GM23248 (cell line): Measurements from ENCODE around the gene ZNF789. TPM values are rescaled to one million over a fixed set of nuclear protein-coding genes. Genes with fewer than 3 reads are reported as not detected.

Experiments used
- DNase-seq: peaks from one replicate; pipeline ENCODE4 v3.0.0-alpha.2; 2015
- H2AFZ ChIP-seq: fragments of 200-600 bp; sonication (generic); 2 replicates; pipeline ENCODE4 v1.6.1; 2016; ENCODE audit warnings: antibody characterized with exemption
- H3F3A ChIP-seq: fragments of 200-600 bp; sonication (generic); 2 replicates; pipeline ENCODE4 v1.6.1; 2016; ENCODE audit warnings: mild to moderate bottlenecking, antibody characterized with exemption, mixed run types; ENCODE audit not compliant: insufficient read depth
- H3K27ac ChIP-seq: fragments of 200-600 bp; sonication (generic); 2 replicates; pipeline ENCODE4 v1.5.1; 2016; ENCODE audit warnings: mild to moderate bottlenecking
- H3K27me3 ChIP-seq: fragments of 200-600 bp; sonication (generic); replicated peaks from 2 replicates; pipeline ENCODE4 v1.6.1; 2016; ENCODE audit warnings: mild to moderate bottlenecking; ENCODE audit not compliant: insufficient read depth
- H3K36me3 ChIP-seq: fragments of 200-600 bp; sonication (generic); 2 replicates; pipeline ENCODE4 v1.6.1; 2016; ENCODE audit warnings: low read depth, mild to moderate bottlenecking
- H3K4me1 ChIP-seq: fragments of 200-600 bp; sonication (generic); 2 replicates; pipeline ENCODE4 v1.6.1; 2016; ENCODE audit warnings: mild to moderate bottlenecking; ENCODE audit not compliant: insufficient read depth
- H3K4me2 ChIP-seq: fragments of 200-600 bp; sonication (generic); one replicate; pipeline ENCODE4 v1.6.1; 2016; ENCODE audit warnings: mild to moderate bottlenecking; ENCODE audit not compliant: unreplicated experiment
- H3K4me3 ChIP-seq: fragments of 200-600 bp; sonication (generic); 2 replicates; pipeline ENCODE4 v1.5.1; 2016; ENCODE audit warnings: mild to moderate bottlenecking
- H3K79me2 ChIP-seq: fragments of 200-600 bp; sonication (generic); 2 replicates; pipeline ENCODE4 v1.6.1; 2016; ENCODE audit warnings: mild to moderate bottlenecking; ENCODE audit not compliant: insufficient read depth
- H3K9ac ChIP-seq: fragments of 200-600 bp; sonication (generic); 2 replicates; pipeline ENCODE4 v1.6.1; 2016; ENCODE audit warnings: mild to moderate bottlenecking
- H3K9me2 ChIP-seq: fragments of 200-600 bp; sonication (generic); 2 replicates; pipeline ENCODE4 v1.6.1; 2016; ENCODE audit warnings: mixed run types, mild to moderate bottlenecking, moderate library complexity; ENCODE audit not compliant: insufficient read depth
- H3K9me3 ChIP-seq: fragments of 200-600 bp; sonication (generic); one replicate; pipeline ENCODE4 v1.6.1; 2017; ENCODE audit warnings: low read depth
- H4K20me1 ChIP-seq: fragments of 200-600 bp; sonication (generic); 2 replicates; pipeline ENCODE4 v1.6.0; 2016; ENCODE audit not compliant: insufficient read depth
- EZH2 ChIP-seq: fragments of 200-600 bp; sonication (generic); IDR thresholded peaks from 2 replicates; pipeline ENCODE4 v1.6.1; 2018; ENCODE audit warnings: antibody characterized with exemption, mild to moderate bottlenecking; ENCODE audit not compliant: insufficient read depth, poor library complexity, severe bottlenecking
- EZH2phosphoT487 ChIP-seq: fragments of 200-600 bp; sonication (generic); IDR thresholded peaks from 2 replicates; pipeline ENCODE4 v1.6.1; 2018; ENCODE audit warnings: antibody characterized with exemption, moderate library complexity, mild to moderate bottlenecking, low read depth; ENCODE audit not compliant: insufficient read depth
- WGBS, 2 experiments: methylation state at CpG; one replicate each; pipeline ENCODE4 v1.1.6; 2015 to 2017; ENCODE audit warnings: low lambda C conversion rate in 2 of 2, low coverage in 1 of 2; ENCODE audit errors: missing lambda C conversion rate in 2 of 2; 5-methylcytosine and 5-hydroxymethylcytosine counted together
- in situ Hi-C: fragments of 300-500 bp; cut with MboI; formaldehyde crosslinking; loops from 2 replicates; pipeline ENCODE4 v1.15.0; 2020
- polyA plus RNA-seq: library from polyadenylated mRNA; unstranded; fragments of >200 nt; fragmentation: Nextera tagmentation; extraction: Ambion mirVana; gene quantifications from 2 replicates; pipeline ENCODE4 v1.2.1, GENCODE V29; 2016
- total RNA-seq: library from RNA; depleted of rRNA; stranded (reverse); fragments of >200 nt; shearing (Covaris generic); gene quantifications from 2 replicates; pipeline ENCODE4 v1.2.3, GENCODE V29; 2014

Gene ZNF789
- total and polyA plus RNA-seq, 2 experiments from 2014 or later, result 5.3 to 8.5 TPM

DNA sequence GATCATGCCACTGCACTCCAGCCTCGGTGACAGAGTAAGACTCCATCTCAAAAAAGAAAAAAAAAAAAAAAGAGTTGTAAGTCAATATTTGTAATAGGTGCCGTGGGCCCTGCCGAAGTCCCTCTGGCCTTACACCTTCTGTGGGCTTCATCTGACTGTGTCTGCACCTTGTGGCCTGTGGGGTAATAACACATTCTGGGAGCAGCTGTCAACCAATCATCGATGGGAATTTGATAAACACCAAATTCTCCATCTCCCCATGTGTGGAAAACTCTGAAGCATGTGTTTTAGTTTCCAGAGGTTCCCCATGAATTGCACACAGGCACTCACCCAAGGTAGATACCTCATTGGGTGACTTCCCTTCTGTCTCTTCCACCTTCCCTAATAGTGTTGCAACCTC, 16.5 kb downstream of the ZNF789 start:
- H3K9me3 ChIP-seq, result no peaks in the 10 kb centered on the region
- peaks cover 21% of the 10 kb centered on the region for H3K36me3 ChIP-seq
- H4K20me1 ChIP-seq, result no peaks in the 10 kb centered on the region
- 71 to 85% methylated on average over 4 of the region's 4 CpGs for WGBS, 2 experiments
- H3K4me2 ChIP-seq, result no peak overlapping the region
- H2AFZ ChIP-seq, result no peak overlapping the region
- H3K9ac ChIP-seq, result no peak overlapping the region
- no peak for TF ChIP-seq EZH2phosphoT487
- TF ChIP-seq EZH2, result no peak
- H3K27me3 ChIP-seq, result no peaks in the 10 kb centered on the region
- H3F3A ChIP-seq, result peaks cover 7% of the 10 kb centered on the region; the same call in 1 of the 2 replicates
- no peaks in the 10 kb centered on the region for H3K9me2 ChIP-seq
- peaks cover 22% of the 10 kb centered on the region for H3K79me2 ChIP-seq
- DNase-seq, result no peak
- H3K4me1 ChIP-seq, result no peaks in the 10 kb centered on the region
- H3K27ac ChIP-seq, result no peak overlapping the region
- in situ Hi-C loops, result no loop called here
- no peak overlapping the region for H3K4me3 ChIP-seq

DNA sequence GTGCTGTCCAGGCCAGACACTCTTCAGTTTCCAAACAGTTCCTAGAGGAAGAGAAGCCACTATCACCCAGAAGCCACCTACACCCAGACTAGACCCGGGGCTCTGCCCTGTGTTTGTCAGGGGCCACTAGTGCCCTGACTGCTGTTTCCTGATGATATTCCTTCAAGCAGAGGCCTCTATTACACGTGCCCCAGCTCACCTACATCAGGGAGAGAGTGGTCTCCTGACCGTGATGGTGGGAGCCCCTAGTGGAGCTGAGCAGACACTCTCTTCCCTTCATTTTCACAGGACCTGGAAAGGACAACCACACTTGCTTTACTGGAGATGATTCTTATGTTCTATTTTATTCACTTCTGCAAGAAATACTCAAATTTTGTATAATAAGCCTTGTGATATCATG, 18.2 kb downstream of the ZNF789 start:
- Histone ChIP-seq H2AFZ (no peak overlapping the region), H3K4me2 (no peak overlapping the region), H3K4me1 (no peaks in the 10 kb centered on the region), H3K9ac (no peak overlapping the region), H3K27ac (no peak overlapping the region), H3K9me2 (no peaks in the 10 kb centered on the region), H3F3A (peaks cover 7% of the 10 kb centered on the region; the same call in 1 of the 2 replicates), H3K9me3 (no peaks in the 10 kb centered on the region), H3K79me2 (peaks cover 39% of the 10 kb centered on the region), H3K36me3 (peaks cover 36% of the 10 kb centered on the region), H4K20me1 (no peaks in the 10 kb centered on the region), H3K4me3 (no peak overlapping the region), H3K27me3 (no peaks in the 10 kb centered on the region)
- 94 to 96% methylated on average over 3 of the region's 3 CpGs for WGBS, 2 experiments
- no peak for DNase-seq
- in situ Hi-C loops, result no loop called here
- TF ChIP-seq EZH2 (no peak), EZH2phosphoT487 (no peak)

DNA sequence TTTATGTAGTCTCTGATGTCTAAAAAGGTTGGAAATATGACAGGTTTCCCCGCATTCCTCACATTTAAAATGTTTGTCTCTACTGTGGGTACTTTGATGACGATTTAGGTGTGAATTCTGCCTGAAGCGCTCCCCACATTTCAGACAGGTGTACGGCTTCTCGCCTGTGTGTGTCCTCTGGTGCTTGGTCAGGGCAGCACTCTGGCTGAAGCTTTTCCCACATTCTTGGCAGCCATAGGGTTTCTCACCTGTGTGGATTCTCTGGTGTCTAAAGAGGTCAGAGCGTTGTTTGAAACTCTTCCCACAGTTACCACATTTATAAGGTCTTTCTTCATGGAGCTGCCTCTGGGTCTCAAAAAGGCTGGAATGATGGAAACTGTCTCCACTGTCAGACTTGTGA, 21.1 kb downstream of the ZNF789 start:
- Histone ChIP-seq H3K4me3 (no peak overlapping the region), H3K9me3 (no peaks in the 10 kb centered on the region), H3K9me2 (no peaks in the 10 kb centered on the region), H3F3A (peaks cover 5% of the 10 kb centered on the region; the same call in 1 of the 2 replicates), H3K79me2 (peaks cover 68% of the 10 kb centered on the region), H3K9ac (no peak overlapping the region), H3K27me3 (no peaks in the 10 kb centered on the region), H3K36me3 (peaks cover 40% of the 10 kb centered on the region), H4K20me1 (no peaks in the 10 kb centered on the region; the same call in 1 of the 2 replicates), H3K4me2 (no peak overlapping the region), H3K4me1 (peaks cover 12% of the 10 kb centered on the region; the same call in 1 of the 2 replicates), H3K27ac (no peak overlapping the region), H2AFZ (no peak overlapping the region)
- in situ Hi-C loops, result no loop called here
- DNase-seq, result no peak
- no peak for TF ChIP-seq EZH2
- no peak for TF ChIP-seq EZH2phosphoT487
- WGBS, 2 experiments, result 95 to 99% methylated on average over 6 of the region's 6 CpGs

DNA sequence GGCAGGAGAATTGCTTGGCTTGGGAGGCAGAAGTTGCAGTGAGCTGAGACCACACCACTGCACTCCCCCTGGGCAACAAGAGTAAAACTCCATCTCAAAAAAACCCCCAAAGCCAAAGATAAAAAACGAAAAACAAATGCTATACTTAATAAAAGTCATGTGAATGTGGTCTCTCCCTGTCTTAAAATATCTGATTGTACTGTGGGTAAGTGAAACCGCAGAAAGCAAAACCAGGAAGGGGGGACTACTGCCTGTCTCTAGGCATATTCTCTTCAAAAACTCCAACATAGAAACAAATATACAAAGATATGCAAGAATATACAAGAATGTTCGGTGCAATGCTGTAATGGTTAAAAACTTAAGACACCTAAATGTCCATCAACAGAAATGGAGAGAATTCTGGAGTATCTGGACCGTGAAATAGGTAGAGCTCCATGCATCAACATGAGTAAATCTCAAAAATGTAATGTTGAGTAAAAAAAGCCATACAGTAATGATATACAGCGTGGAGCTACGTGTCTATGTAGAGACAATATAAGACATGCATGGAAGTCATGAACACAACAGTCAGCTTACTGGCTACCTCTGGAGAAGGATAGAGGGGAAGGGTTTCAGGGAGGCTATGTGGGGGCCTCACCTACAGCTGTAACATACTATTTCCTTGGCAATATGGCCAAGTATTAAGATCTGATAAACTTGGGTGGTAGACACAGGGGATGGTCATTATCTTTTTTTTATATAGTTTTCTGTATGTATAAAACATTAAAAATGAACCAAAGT, 25.3 kb downstream of the ZNF789 start:
- Histone ChIP-seq H2AFZ (no peak overlapping the region), H3F3A (peaks cover 11% of the 10 kb centered on the region; the same call in 1 of the 2 replicates), H3K27ac (no peak overlapping the region), H3K36me3 (peaks cover 37% of the 10 kb centered on the region), H3K9me2 (no peaks in the 10 kb centered on the region), H3K9ac (peak overlapping the region; percentile 88), H3K9me3 (no peaks in the 10 kb centered on the region), H3K27me3 (no peaks in the 10 kb centered on the region), H4K20me1 (no peaks in the 10 kb centered on the region; the same call in 1 of the 2 replicates), H3K4me1 (peaks cover 12% of the 10 kb centered on the region; the same call in 1 of the 2 replicates), H3K79me2 (peaks cover 91% of the 10 kb centered on the region), H3K4me2 (peak overlapping the region; percentile 84), H3K4me3 (peak overlapping the region; percentile 99)
- TF ChIP-seq EZH2phosphoT487 (no peak), EZH2 (no peak)
- no peak for DNase-seq
- in situ Hi-C loops, result no loop called here
- 71 to 77% methylated on average over 6 of the region's 6 CpGs for WGBS, 2 experiments
